Upper lobe of right lung (tissue), 1 donor: ENCODE results near the gene MAPK8IP1. TPM values are rescaled to one million over a fixed set of nuclear protein-coding genes. Genes with fewer than 3 reads are reported as not detected.
A peak's percentile ranks its signal among the peaks of the same experiment; 100 is the strongest.

Source experiments
- ATAC-seq: fragments of 200-7000 bp; cut with Tn5 transposase; one replicate; pipeline ENCODE4 v1.9.1; 2020; ENCODE audit warnings: mild to moderate bottlenecking, moderate library complexity
- DNase-seq: peaks from one replicate; pipeline ENCODE4 v3.0.0-alpha.2; 2020
- H3K27ac ChIP-seq: fragments of 200-600 bp; one replicate; pipeline ENCODE4 v1.8.0; 2022
- H3K27me3 ChIP-seq: fragments of 200-600 bp; one replicate; pipeline ENCODE4 v1.8.0; 2022; ENCODE audit warnings: mild to moderate bottlenecking
- H3K36me3 ChIP-seq: fragments of 200-600 bp; one replicate; pipeline ENCODE4 v1.8.0; 2022
- H3K4me1 ChIP-seq: fragments of 200-600 bp; one replicate; pipeline ENCODE4 v1.8.0; 2022
- H3K4me3 ChIP-seq: fragments of 200-600 bp; one replicate; pipeline ENCODE4 v1.8.0; 2022; ENCODE audit warnings: mild to moderate bottlenecking
- H3K9me3 ChIP-seq: fragments of 200-600 bp; one replicate; pipeline ENCODE4 v1.8.0; 2022
- intact Hi-C: fragments of 100-400 bp; cut with DNase I; formaldehyde crosslinking; loops from one replicate; pipeline ENCODE4 v1.11.0; 2022
- total RNA-seq: library from RNA; stranded (reverse); fragmentation: NEBNext Ultra II Directional; extraction: Animal tissue kit (Norgen Biotek cat#: 25700); gene quantifications from one replicate; pipeline ENCODE4 v1.2.1, GENCODE V29; 2021
- TF ChIP-seq, protein P1 (sequence below): fragments of 200-600 bp; IDR thresholded peaks from one replicate; pipeline ENCODE4 v1.8.0; 2022; ENCODE audit warnings: antibody characterized with exemption
- donor health status: DM: no; HTN: yes; CAD: no; lungs with severe emphysema.

The MAPK8IP1 gene
- total RNA-seq, 1 donor from 2014 or later: 6.4 TPM

- no peak for ATAC-seq
- no peak overlapping the region for H3K27ac ChIP-seq
- peak; percentile 54 for DNase-seq
- peaks cover 49% of the 10 kb centered on the region for H3K36me3 ChIP-seq
- TF ChIP-seq, protein P1, sequence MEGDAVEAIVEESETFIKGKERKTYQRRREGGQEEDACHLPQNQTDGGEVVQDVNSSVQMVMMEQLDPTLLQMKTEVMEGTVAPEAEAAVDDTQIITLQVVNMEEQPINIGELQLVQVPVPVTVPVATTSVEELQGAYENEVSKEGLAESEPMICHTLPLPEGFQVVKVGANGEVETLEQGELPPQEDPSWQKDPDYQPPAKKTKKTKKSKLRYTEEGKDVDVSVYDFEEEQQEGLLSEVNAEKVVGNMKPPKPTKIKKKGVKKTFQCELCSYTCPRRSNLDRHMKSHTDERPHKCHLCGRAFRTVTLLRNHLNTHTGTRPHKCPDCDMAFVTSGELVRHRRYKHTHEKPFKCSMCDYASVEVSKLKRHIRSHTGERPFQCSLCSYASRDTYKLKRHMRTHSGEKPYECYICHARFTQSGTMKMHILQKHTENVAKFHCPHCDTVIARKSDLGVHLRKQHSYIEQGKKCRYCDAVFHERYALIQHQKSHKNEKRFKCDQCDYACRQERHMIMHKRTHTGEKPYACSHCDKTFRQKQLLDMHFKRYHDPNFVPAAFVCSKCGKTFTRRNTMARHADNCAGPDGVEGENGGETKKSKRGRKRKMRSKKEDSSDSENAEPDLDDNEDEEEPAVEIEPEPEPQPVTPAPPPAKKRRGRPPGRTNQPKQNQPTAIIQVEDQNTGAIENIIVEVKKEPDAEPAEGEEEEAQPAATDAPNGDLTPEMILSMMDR: no peak
- H3K27me3 ChIP-seq: no peaks in the 10 kb centered on the region
- no peak overlapping the region for H3K4me3 ChIP-seq
- H3K9me3 ChIP-seq: no peaks in the 10 kb centered on the region
- peaks cover 10% of the 10 kb centered on the region for H3K4me1 ChIP-seq
- intact Hi-C loops: no loop called here
Observed at GRCh38 chr11:45931739-45932138, 46.3 kb downstream of the MAPK8IP1 start.

- Histone ChIP-seq H3K27me3 (no peaks in the 10 kb centered on the region), H3K9me3 (no peaks in the 10 kb centered on the region), H3K36me3 (peaks cover 54% of the 10 kb centered on the region), H3K4me1 (peaks cover 10% of the 10 kb centered on the region), H3K27ac (no peak overlapping the region), H3K4me3 (no peak overlapping the region)
- intact Hi-C loops: no loop called here
- DNase-seq (no peak), ATAC-seq (no peak)
- TF ChIP-seq, protein P1: no peak
Observed at GRCh38 chr11:45932217-45932616, 46.8 kb downstream of the MAPK8IP1 start.

DNA sequence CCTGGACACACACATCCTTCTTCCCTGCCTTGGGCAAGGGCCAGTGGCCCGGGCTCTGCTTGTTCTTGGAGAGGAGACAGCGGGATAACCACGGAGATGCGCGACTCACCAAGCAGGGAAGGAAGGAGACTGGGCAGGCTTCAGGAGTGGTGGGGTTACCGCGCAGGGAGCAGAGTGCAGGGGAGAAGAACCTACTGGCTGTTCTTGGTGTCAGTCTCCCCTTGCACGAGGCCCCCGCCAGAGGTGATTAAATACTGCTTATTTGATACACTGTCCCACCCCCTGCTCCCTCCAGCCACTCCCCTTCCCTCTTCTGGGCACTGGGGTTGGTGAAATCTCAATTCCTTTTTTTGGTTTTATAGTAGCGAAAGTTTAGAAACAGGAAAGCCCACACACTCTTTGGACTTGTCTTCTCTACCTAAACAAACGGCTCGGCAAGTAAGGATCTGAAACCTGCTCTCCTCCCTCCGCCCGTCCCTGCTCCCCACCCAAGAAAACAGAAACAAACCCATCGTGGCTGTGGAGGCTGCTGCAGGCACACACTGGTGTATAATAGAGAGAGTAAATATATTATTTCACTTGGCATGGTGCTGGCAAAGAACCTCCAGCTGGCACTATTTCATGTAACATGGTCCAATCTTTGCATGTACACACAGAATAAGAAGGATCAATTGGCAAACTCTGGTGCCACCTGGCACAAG, 47.8 kb downstream of the MAPK8IP1 start:
- Histone ChIP-seq H3K27me3 (no peaks in the 10 kb centered on the region), H3K27ac (no peak overlapping the region), H3K4me3 (no peak overlapping the region), H3K4me1 (peaks cover 10% of the 10 kb centered on the region), H3K9me3 (no peaks in the 10 kb centered on the region), H3K36me3 (peaks cover 64% of the 10 kb centered on the region)
- DNase-seq: peak; percentile 32
- intact Hi-C loops: no loop called here
- TF ChIP-seq, protein P1: no peak
- peak; percentile 48 for ATAC-seq

GRCh38 chr11:45933846-45934579, 48.6 kb downstream of the MAPK8IP1 start:
- H3K27ac ChIP-seq: no peak overlapping the region
- intact Hi-C loops: no loop called here
- H3K36me3 ChIP-seq: peaks cover 66% of the 10 kb centered on the region
- peaks cover 10% of the 10 kb centered on the region for H3K4me1 ChIP-seq
- H3K27me3 ChIP-seq: no peaks in the 10 kb centered on the region
- DNase-seq (peak; percentile 38), ATAC-seq (no peak)
- H3K9me3 ChIP-seq: no peaks in the 10 kb centered on the region
- H3K4me3 ChIP-seq: no peak overlapping the region
- TF ChIP-seq, protein P1: no peak

DNA sequence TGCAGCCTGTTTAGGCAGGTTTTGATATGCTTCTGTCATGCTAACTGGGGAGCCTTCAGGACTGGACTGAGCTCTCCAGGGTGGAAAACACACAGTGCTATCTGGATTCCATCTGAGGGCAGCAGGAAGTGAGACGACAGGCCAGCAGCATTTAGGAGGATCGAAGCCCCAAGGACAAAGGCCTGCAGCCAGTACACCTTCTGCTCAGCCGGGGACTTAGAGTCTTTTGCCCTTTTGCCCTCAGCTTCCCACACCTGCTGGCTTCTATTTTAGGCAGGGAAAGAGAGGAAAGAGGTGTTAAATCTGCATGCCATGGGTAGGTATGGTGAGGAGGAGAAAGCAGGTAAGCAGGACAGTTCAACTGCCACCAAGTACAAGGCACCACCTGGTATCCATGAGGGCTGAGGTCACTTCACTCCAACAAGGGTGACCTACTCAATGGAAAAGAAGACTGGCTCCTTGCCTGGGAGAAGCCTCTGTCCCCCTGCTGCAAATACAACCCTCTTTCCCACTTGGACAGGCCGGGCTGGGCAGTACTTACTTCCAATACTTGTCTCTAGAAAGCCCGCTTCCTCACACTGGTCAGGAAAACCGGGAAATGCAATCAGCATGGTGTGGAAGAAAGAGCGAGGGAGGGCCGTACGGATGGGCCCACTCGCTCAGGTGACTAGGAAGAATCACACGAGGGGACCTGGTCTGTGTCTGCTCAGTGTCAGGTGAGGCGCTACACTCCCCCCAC, 49.3 kb downstream of the MAPK8IP1 start:
- H3K27me3 ChIP-seq: no peaks in the 10 kb centered on the region
- ATAC-seq: no peak
- no peak overlapping the region for H3K27ac ChIP-seq
- intact Hi-C loops: no loop called here
- DNase-seq: no peak
- peaks cover 8% of the 10 kb centered on the region for H3K4me1 ChIP-seq
- H3K4me3 ChIP-seq: no peak overlapping the region
- H3K9me3 ChIP-seq: no peaks in the 10 kb centered on the region
- H3K36me3 ChIP-seq: peaks cover 66% of the 10 kb centered on the region
- TF ChIP-seq, protein P1: no peak
